A673 (cell line): Measurements from ENCODE around the gene NACA.
"Not testable (repeated sequence)": the region's sequence is repeated elsewhere in the genome, so short reads cannot be mapped to it uniquely, and the experiment has no call there.

Experiments
- CTCF ChIP-seq: fragments of 300-800, 200-600 bp; sonication (generic); conservative IDR thresholded peaks from 2 replicates; pipeline ENCODE4 v1.5.1; 2017; ENCODE audit warnings: low read depth, mild to moderate bottlenecking, antibody characterized with exemption, low read length, moderate library complexity, mixed read lengths
- EZH2 ChIP-seq: fragments of 200-600 bp; sonication (generic); IDR thresholded peaks from 2 replicates; pipeline ENCODE4 v1.6.1; 2017; ENCODE audit warnings: borderline replicate concordance, low read depth, mild to moderate bottlenecking, mixed read lengths, antibody characterized with exemption, low read length; ENCODE audit not compliant: poor library complexity, severe bottlenecking

- TF ChIP-seq CTCF, EZH2: not testable (repeated sequence)
These were observed 25.5 kb upstream of the NACA start for GRCh38 chr12:56750596-56750995.
